ENCODE measurements around the gene HOPX.
"Not testable (repeated sequence)": the region's sequence is repeated elsewhere in the genome, so short reads cannot be mapped to it uniquely, and the experiment has no call there.

The HOPX gene

GRCh38 chr4:56688094-56688647, 7.1 kb upstream of the HOPX start:
- DNase-seq (ENCODE audit: low spot score) = no peak

GRCh38 chr4:56686537-56687231, 5.6 kb upstream of the HOPX start:
- no peak for DNase-seq (ENCODE audit: low spot score)

- DNase-seq (ENCODE audit: low spot score) = no peak
Observed at GRCh38 chr4:56684320-56685050, 3.4 kb upstream of the HOPX start.

- DNase-seq (ENCODE audit: low spot score) = no peak
Observed at GRCh38 chr4:56683455-56683854, 2.4 kb upstream of the HOPX start.

GRCh38 chr4:56681853-56682525, 893 bp upstream of the HOPX start:
- no peak for DNase-seq (ENCODE audit: low spot score)

GRCh38 chr4:56680266-56680665, 830 bp downstream of the HOPX start:
- no peak for DNase-seq (ENCODE audit: low spot score)

GRCh38 chr4:56677711-56678110, 3.4 kb downstream of the HOPX start:
- DNase-seq (ENCODE audit: low spot score) = no peak

GRCh38 chr4:56674984-56675383, 6.1 kb downstream of the HOPX start:
- no peak for DNase-seq (ENCODE audit: low spot score)

GRCh38 chr4:56671860-56672259, 9.2 kb downstream of the HOPX start:
- no peak for DNase-seq (ENCODE audit: low spot score)

- DNase-seq (ENCODE audit: low spot score) = no peak
Observed at GRCh38 chr4:56671373-56671772, 9.7 kb downstream of the HOPX start.

GRCh38 chr4:56668267-56668666, 12.8 kb downstream of the HOPX start:
- no peak for DNase-seq (ENCODE audit: low spot score)

GRCh38 chr4:56667396-56667795, 13.7 kb downstream of the HOPX start:
- not testable (repeated sequence) for DNase-seq (ENCODE audit: low spot score)

GRCh38 chr4:56666279-56666678, 14.8 kb downstream of the HOPX start:
- DNase-seq (ENCODE audit: low spot score) = no peak

GRCh38 chr4:56665781-56666180, 15.3 kb downstream of the HOPX start:
- DNase-seq (ENCODE audit: low spot score) = no peak

GRCh38 chr4:56662782-56663468, 18.2 kb downstream of the HOPX start:
- no peak for DNase-seq (ENCODE audit: low spot score)

- DNase-seq (ENCODE audit: low spot score) = no peak
Observed at GRCh38 chr4:56659946-56660345, 21.1 kb downstream of the HOPX start.

- DNase-seq (ENCODE audit: low spot score) = no peak
Observed at GRCh38 chr4:56658528-56658927, 22.6 kb downstream of the HOPX start.

- no peak for DNase-seq (ENCODE audit: low spot score)
Observed at GRCh38 chr4:56657818-56658217, 23.3 kb downstream of the HOPX start.

- no peak for DNase-seq (ENCODE audit: low spot score)
Observed at GRCh38 chr4:56657128-56657527, 24.0 kb downstream of the HOPX start.

GRCh38 chr4:56656346-56656643, 24.8 kb downstream of the HOPX start:
- DNase-seq (ENCODE audit: low spot score) = no peak

- no peak for DNase-seq (ENCODE audit: low spot score)
Observed at GRCh38 chr4:56655627-56656345, 25.3 kb downstream of the HOPX start.

- no peak for DNase-seq (ENCODE audit: low spot score)
Observed at GRCh38 chr4:56655209-56655626, 25.9 kb downstream of the HOPX start.
